Prostate gland (tissue), 2 donors: ENCODE measurements around the gene ADGRF4.

Experiments
- POLR2AphosphoS5 ChIP-seq: sonication (generic); formaldehyde crosslinking; IDR thresholded peaks from one replicate; pipeline ENCODE4 v1.6.1; 2017; ENCODE audit warnings: antibody characterized with exemption
- TF ChIP-seq, protein P1 (sequence below), 4 experiments: fragments of 200-600 bp in 2 of 4; fragments of 450-650 bp in 2 of 4; sonication (generic) in 2 of 4; IDR thresholded peaks; 1 replicate in 3 of 4; 2 replicates in 1 of 4; pipeline ENCODE4 v1.5.1; 2016 to 2019; ENCODE audit warnings: antibody characterized with exemption in 4 of 4, mild to moderate bottlenecking in 2 of 4, moderate library complexity in 2 of 4

DNA sequence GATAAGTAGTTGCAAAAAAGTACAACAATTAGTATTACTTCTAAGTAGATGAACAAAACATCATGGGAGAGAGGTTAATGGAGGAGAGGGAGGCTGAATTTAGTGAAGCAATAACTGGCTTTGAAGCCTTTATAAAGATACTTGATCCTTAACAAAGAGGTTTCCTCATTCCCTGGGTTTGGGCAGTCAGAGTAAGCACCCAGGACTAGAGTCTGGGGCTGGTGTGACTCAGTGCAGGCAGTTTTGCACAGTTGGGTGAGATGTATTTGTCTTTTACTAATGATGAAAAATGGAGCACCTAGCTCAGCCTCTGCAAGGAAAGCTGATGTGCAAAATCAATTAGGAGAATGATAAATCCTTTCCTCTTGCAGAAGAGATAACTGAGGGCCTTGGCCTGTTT lies 71.6 kb downstream of the ADGRF4 start:
- TF ChIP-seq, protein P1, sequence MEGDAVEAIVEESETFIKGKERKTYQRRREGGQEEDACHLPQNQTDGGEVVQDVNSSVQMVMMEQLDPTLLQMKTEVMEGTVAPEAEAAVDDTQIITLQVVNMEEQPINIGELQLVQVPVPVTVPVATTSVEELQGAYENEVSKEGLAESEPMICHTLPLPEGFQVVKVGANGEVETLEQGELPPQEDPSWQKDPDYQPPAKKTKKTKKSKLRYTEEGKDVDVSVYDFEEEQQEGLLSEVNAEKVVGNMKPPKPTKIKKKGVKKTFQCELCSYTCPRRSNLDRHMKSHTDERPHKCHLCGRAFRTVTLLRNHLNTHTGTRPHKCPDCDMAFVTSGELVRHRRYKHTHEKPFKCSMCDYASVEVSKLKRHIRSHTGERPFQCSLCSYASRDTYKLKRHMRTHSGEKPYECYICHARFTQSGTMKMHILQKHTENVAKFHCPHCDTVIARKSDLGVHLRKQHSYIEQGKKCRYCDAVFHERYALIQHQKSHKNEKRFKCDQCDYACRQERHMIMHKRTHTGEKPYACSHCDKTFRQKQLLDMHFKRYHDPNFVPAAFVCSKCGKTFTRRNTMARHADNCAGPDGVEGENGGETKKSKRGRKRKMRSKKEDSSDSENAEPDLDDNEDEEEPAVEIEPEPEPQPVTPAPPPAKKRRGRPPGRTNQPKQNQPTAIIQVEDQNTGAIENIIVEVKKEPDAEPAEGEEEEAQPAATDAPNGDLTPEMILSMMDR (IDR thresholded peaks at IDR 0.05): no peak
- no peak for TF ChIP-seq POLR2AphosphoS5
